ENCODE measurements around the gene PLD4.
A peak's percentile ranks its signal among the peaks of the same experiment; 100 is the strongest.

Gene PLD4

DNA sequence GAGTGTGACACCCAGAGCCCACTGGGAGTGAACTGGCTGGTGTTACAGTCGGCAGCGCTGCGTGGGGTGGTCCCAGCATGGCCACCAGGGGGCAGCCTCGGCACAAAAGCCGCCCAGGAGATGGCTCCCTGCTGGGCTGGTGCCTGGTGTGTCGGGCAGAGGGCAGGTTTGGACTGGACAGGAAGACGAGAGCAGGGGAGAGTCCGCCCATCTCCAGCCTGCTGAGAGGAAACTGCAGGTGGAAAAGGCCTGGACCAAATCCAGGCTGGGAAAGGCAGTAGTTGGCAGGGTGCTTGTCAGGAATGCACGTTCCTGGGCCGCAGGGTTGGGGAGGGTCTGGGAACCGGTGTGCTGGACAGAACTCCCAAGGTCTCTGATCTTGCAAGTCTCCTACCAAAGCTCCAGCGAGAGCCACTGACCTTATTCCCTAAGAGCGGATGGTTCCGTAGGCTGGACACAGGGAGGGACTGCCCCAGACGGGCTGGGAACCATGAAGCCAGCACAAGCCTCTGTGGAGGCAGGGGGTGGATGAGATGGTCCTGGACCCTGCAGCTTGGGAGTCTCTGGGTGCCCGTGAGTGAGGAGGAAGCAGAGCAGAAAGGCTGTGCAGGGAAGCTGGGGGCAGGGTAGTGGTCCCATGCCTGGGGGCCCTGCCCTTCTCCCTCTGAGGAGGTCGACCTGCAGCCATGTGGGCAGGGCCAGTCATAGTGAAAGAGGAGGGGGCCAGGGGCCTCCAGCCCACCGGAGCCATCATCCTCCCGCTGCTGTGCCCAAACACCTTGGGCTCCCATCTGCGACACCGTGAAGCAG lies 51.7 kb downstream of the PLD4 start:
- peak; percentile 79 for DNase-seq

DNA sequence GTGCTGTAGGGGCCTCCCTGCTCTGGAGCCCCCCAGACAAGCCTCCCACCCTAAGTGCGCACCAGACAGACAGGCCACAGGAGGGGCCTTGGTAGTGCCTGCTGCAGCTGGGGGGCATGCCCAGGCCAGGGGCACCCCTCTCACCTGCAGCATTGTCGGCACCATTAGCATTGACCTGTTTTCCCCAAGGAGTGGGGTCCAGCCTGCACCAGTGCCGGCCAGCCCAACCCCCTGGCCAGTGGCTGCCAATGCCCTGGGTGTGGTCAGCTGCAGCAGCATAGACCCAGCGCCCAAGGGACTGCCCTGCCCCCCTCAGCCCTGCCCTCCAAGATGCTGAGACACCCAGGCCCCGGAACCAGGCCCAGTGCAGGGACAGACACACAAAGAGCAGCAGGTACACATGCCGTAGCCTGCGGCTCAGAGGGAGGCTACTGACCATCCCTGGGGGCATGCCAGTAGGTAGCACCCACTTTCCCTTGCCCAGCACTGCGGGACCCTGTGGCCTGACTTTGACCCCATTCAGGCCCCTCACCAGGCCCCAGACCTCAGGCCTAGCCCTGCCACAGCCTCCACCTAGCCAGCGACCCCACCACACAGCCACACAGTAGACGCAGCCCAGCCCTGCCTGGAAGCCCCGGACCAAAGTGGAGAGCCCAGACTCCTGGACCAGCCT lies 52.5 kb downstream of the PLD4 start:
- DNase-seq: no peak

DNA sequence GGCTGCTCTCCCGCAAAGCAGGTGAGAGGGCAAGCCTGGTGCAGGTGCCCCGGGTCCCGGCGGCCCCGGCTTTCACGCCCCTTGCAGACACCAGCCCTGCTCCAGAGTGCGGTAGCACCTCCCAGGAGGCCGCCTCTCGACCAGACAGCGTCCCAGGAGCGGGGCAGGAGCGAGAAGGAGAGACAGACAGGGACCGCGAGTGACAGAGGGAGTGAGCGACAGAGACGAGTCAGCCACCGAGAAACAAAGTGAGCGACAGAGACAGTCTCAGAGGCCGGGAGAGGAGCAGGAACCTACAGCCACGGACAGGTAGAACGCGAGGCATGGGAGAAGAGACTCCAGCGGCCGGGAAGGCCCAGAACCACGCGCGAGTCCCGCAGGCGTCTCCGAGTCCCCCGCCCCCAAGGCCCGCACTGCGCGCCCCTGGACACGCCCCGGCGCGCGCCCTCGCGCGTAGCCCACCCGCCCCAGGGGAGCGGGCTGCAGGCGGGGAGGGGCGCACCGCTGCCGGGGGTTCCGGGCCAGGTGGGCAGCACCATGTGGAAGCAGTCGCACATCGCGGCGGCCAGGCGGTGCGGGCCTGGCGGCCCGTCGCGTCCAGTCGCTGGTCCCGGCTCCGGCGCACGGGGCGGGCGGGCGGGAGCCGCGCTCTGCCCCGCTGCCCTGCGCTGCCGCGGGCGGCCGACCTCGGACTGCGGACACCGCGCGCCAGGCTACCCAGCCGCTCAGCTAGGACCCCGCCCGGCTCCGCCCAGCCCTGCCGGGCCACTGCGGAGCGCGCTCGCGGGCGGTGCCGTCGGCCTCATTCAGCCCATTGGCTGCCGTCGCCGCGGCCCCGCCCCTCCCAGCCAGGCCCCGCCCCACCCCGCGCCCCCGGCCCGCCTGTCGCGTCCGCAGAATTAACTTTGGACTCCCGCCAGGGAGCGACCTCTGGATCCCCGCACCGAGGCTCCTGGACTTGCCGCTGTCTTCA lies 53.3 kb downstream of the PLD4 start, which contains the start of gene AHNAK2:
TSS of gene AHNAK2 (minus strand) at position 694 of the 973 bp plus-strand sequence. CDS start at position 557, 137 bp downstream.
- peak; percentile 77 for DNase-seq

DNA sequence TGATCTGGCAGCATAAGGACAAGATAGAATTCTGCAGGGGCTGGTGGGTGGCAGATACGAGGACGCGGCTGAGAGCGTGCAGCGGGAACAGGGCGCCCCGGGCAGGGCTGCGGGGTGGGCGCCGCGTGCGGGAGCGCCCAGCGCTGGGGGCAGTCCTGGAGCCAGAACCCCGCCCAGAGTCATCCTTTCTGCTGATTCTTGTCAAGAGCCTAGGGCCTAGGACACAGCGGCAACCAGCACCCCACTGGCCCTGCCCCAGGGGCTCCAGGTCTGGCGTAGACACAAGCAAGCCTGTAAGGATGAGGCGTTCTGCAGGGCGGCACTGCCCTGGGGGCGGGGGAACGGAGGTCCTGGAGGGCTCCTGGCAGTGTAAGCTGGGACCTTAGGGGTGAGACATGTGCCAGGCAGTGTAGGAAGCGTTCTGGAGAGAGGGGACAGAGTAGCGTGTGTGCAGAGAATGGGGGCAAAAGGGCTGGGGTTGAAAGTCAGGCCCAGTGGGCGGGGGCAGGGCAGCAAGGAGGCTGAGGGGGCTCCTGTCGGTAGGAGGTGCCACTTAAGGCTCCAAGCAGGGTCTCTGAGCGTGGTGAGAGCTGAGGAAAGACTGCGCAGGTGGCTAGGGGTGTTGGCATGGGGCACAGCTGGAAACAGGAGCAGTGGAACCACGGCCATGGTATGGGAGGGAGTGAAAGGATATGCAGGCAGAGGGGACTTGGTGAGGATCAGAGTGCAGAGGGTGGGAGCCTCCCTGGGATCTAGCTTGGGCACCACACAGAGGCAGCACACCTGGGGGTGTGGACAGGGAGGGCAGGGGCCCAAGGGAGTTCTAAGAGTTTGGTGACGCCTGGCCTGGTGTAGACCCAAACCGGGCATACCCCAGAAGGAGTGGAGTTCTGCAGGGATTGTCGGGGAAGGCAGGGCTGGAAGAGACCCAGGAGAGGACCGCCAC lies 54.3 kb downstream of the PLD4 start:
- DNase-seq: no peak

DNA sequence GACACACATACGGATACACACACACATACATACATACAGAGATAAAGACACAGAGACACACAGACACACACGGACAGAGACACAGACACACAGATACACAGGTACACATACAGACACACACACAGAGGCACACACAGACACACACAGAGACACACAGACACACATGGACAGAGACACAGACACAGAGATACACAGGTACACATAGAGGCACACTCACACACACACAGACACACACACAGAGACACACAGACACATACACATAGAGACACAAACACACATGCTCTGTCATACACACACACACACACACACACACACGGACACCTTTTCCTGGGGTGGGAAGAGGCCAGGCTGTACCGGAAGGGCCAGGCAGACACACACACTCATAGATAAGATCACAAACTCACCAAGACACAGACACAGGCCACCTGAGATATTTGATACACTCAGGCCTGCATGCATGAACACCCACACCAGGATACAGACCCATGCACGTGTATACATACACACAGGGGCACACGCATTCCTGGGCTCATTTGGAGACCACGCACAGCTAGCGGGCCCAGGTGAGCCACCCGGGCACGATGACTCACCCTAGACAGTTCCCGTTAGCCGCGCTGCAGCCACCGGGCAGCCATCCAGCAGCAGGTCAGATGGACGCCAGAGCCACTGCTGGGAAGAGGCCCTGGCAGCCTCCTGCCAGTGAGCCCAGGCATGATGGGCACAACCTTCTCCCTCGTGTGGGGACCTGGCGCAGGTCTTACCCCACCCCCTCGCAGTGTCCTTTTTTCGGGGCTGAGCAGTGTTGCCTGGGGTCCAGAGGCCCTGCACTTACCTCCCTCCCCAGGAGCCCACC lies 55.3 kb downstream of the PLD4 start:
- peak; percentile 40 for DNase-seq

DNA sequence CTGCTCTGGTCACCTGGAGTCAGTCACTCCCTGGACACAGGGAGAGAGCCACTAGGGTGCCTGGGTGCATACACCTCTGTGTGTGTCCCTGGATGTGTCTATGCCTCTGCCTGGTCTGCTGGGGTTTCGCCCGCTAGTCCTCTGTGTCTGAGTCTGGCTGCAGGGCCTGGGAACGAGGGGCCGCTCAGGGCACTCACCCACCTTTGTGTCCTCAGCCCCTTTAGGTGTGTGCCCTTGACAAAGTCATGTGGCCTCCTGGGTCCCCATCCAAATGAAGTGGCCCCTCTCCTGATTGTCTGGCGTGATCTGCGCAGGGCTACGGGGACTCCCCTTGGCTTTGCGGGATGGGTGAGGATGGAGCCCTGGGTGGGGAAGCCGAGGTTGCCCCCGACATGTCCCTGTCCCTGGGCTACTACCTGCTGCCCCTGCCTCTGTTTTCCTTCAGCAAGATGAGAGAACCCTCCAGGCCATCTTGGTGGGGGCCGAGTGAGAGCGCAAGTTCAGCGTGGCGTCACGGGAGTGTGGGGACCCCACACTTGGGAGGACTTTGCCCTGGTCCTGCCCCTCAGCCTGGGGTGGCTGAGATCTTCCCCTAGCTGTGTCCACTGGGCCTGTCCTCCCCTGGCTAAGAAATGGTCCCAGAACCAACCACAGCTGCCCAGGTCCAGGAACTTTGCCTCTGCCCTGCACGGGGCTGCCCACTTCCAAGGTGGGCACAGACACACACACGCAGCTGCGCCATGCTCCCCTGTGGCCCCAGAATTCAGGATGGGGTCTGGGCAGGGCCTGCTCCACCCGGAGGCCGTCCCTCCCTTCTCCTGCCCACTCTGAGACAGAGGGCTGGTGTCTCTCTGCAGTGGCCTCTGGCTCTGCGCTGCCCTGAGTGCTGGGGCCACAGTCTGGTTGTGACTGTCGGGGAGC lies 56.2 kb downstream of the PLD4 start:
- DNase-seq: no peak

DNA sequence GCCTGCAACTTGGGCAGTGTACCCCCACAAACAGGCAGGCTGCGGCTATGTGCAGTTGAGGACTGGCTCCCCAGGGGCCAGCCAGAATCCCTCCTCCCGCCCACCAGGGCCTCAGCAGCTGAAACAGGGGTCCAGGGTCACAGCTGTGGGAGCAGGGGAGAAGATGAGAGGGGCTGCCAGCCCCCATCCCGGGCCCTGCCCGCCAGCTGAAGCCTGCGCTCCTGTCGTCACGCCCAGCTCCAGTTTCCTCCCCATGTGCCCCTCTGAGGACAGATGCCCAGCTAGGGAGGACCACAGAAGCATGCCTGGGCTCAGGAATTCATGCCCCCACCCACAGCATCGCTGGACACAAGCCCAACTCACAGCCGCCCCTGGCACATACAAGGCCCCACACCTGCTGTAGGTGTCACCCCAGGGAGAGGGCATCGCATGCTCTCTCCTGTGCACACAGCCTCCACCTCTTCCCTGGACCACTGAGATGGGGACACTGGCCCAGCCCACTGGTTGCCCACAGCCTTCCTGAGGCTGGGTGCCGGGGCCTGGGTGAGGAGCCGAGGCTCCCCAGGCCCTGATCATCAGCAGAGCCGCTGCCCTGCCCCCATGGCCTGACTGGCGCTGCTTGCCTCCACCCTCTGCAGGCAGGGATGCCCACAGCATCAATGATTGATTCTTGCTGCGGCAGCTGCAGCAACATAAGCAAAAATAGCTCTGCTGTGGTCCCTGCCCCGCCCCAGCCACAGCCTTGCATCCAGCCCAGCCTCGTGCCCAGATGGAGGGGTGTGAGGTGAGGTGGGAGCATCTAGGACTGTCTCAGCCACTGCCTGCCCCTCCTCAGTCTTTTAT lies 57.2 kb downstream of the PLD4 start:
- DNase-seq: no peak

DNA sequence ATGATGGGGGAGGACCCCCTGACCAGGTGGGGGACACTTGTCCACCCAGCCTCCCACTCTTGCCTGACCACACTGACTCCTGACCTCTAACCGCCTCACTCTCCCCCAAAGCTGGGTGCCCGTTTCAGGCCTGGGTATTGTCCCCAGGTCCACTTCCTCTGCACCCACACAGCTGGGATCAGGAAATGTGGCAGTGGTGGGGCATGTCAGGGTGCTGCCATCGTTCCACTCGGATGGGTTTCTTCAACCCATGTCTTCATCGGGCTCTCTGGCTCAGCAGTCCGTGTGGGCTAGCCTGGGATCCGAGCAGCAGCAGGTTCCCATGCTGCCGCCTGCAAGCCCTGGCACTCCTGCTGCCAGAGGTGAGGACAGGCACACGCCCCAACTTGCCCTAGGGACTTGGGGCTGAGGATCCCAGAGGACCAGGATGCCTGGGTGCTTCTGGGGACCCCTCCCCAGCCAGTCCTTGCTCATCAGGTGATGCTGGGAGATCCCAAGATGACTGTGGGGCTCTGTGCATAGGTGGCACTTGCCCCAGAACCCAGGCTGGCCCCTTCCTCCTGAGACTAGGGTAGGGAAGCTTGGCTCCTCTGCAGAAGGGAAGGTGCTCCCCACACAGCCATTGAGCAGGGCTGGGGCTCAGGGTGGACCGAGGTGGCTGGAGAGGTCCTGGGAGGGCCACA lies 58.0 kb downstream of the PLD4 start:
- DNase-seq: no peak

Measured in NCI-H226 (cell line).